GM21529 (cell line): ENCODE results near the gene INPP5D.
"Not testable (repeated sequence)": the region's sequence is repeated elsewhere in the genome, so short reads cannot be mapped to it uniquely, and the experiment has no call there.

Experiments
- ATAC-seq: cut with Tn5 transposase; IDR thresholded peaks from one replicate; pipeline ENCODE4 v1.9.1; 2021; ENCODE audit not compliant: unreplicated experiment

Gene INPP5D

GRCh38 chr2:233089851-233090250 is 29.7 kb downstream of the INPP5D start:
- ATAC-seq: no peak

- ATAC-seq: no peak
Observed at GRCh38 chr2:233090879-233091278, 30.7 kb downstream of the INPP5D start.

GRCh38 chr2:233091595-233092375 is 31.6 kb downstream of the INPP5D start:
- ATAC-seq: no peak

- peak; percentile 44 for ATAC-seq
Observed at GRCh38 chr2:233092432-233093165, 32.5 kb downstream of the INPP5D start.

- no peak for ATAC-seq
Observed at GRCh38 chr2:233093166-233093448, 33.0 kb downstream of the INPP5D start.

- ATAC-seq: no peak
Observed at GRCh38 chr2:233093721-233094120, 33.6 kb downstream of the INPP5D start.

GRCh38 chr2:233094614-233095013 is 34.5 kb downstream of the INPP5D start:
- ATAC-seq: no peak

- no peak for ATAC-seq
Observed at GRCh38 chr2:233096006-233096405, 35.9 kb downstream of the INPP5D start.

GRCh38 chr2:233098618-233099017 is 38.5 kb downstream of the INPP5D start:
- ATAC-seq: no peak

- ATAC-seq: not testable (repeated sequence)
Observed at GRCh38 chr2:233099820-233100191, 39.7 kb downstream of the INPP5D start.

- ATAC-seq: peak; percentile 83
Observed at GRCh38 chr2:233100192-233100998, 40.3 kb downstream of the INPP5D start.

- no peak for ATAC-seq
Observed at GRCh38 chr2:233101141-233101540, 41.0 kb downstream of the INPP5D start.

GRCh38 chr2:233101816-233102215 is 41.7 kb downstream of the INPP5D start:
- no peak for ATAC-seq

GRCh38 chr2:233105156-233105895 is 45.2 kb downstream of the INPP5D start:
- ATAC-seq: no peak

- ATAC-seq: no peak
Observed at GRCh38 chr2:233105930-233106329, 45.8 kb downstream of the INPP5D start.

GRCh38 chr2:233107011-233107410 is 46.9 kb downstream of the INPP5D start:
- ATAC-seq: no peak

GRCh38 chr2:233107831-233108300 is 47.7 kb downstream of the INPP5D start:
- ATAC-seq: no peak

- no peak for ATAC-seq
Observed at GRCh38 chr2:233108611-233109490, 48.7 kb downstream of the INPP5D start.

GRCh38 chr2:233111427-233111826 is 51.3 kb downstream of the INPP5D start:
- no peak for ATAC-seq

- ATAC-seq: no peak
Observed at GRCh38 chr2:233112329-233112728, 52.2 kb downstream of the INPP5D start.
